Body of pancreas (tissue), 4 donors: ENCODE results near the gene SVIL.

Experiments used
- POLR2A ChIP-seq, 3 donors: fragments of 450-650 bp; IDR thresholded peaks; one replicate each; pipeline ENCODE4 v1.6.1; 2016; ENCODE audit warnings: antibody characterized with exemption in 3 of 3, mild to moderate bottlenecking in 2 of 3
- TF ChIP-seq, protein P1 (sequence below), 7 experiments: fragments of 450-650 bp in 4 of 7; fragments of 200-600 bp in 3 of 7; sonication (generic) in 3 of 7; IDR thresholded peaks; one replicate each; pipeline ENCODE4 v1.5.1; 2016 to 2019; ENCODE audit warnings: antibody characterized with exemption in 7 of 7

DNA sequence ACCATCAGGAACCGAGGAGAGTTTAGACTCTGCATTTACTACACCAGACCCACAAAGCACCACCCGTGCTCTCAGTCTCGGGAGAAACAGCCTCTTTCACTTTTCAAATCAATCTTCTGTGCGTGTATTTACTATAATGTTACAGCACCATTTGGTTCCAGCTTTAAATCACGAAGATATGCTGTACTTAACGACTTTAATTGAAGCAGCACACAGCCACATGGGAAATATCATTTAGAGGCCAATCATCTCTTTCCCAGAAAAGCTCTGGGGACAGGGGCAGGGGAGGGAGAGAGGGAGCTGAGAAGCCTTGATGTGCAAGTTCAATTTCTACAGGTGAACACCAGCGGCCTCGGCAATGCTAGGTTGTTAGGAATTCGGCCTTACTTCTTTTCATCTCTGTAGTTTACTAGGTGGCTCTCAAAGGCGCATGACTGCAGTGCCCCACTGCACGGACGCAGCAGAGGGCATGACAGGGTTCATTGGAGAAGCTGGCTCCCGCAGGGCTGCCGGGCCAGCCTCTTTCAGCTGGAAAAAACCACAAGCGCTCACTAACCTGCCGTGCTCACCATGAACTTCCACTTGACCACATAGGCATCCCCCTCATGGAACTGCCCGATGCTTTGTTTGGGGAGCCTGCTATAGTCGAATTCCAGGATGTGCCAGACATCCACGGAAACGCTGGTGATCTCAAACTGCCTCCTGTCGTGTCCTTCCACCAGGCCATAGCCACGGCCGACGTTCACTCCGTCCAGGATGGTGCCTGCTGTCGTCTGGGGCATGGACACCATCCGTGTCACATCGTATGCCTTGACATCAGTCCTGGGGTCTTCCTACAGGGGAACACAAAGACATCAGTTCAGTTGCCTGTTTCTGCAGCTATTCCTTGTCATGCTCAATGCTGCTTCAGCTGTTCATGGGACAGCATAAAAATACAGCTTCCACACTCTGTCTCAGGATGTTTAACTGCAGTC, 154.5 kb downstream of the SVIL start:
- TF ChIP-seq, protein P1, sequence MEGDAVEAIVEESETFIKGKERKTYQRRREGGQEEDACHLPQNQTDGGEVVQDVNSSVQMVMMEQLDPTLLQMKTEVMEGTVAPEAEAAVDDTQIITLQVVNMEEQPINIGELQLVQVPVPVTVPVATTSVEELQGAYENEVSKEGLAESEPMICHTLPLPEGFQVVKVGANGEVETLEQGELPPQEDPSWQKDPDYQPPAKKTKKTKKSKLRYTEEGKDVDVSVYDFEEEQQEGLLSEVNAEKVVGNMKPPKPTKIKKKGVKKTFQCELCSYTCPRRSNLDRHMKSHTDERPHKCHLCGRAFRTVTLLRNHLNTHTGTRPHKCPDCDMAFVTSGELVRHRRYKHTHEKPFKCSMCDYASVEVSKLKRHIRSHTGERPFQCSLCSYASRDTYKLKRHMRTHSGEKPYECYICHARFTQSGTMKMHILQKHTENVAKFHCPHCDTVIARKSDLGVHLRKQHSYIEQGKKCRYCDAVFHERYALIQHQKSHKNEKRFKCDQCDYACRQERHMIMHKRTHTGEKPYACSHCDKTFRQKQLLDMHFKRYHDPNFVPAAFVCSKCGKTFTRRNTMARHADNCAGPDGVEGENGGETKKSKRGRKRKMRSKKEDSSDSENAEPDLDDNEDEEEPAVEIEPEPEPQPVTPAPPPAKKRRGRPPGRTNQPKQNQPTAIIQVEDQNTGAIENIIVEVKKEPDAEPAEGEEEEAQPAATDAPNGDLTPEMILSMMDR (IDR thresholded peaks at IDR 0.05): no peak
- TF ChIP-seq POLR2A (IDR thresholded peaks at IDR 0.05): no peak
